ENCODE measurements around the gene COL9A3.

GRCh38 chr20:62836967-62837490 is 20.2 kb downstream of the COL9A3 start:
- TF ChIP-seq, protein P1, sequence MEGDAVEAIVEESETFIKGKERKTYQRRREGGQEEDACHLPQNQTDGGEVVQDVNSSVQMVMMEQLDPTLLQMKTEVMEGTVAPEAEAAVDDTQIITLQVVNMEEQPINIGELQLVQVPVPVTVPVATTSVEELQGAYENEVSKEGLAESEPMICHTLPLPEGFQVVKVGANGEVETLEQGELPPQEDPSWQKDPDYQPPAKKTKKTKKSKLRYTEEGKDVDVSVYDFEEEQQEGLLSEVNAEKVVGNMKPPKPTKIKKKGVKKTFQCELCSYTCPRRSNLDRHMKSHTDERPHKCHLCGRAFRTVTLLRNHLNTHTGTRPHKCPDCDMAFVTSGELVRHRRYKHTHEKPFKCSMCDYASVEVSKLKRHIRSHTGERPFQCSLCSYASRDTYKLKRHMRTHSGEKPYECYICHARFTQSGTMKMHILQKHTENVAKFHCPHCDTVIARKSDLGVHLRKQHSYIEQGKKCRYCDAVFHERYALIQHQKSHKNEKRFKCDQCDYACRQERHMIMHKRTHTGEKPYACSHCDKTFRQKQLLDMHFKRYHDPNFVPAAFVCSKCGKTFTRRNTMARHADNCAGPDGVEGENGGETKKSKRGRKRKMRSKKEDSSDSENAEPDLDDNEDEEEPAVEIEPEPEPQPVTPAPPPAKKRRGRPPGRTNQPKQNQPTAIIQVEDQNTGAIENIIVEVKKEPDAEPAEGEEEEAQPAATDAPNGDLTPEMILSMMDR (IDR thresholded peaks at IDR 0.05) = no peak
- no peak for TF ChIP-seq POLR2A (IDR thresholded peaks at IDR 0.05)
